ENCODE results near the gene PORCN. TPM values are rescaled to one million over a fixed set of nuclear protein-coding genes. Genes with fewer than 3 reads are reported as not detected.
A peak's percentile ranks its signal among the peaks of the same experiment; 100 is the strongest.

PORCN gene
- total RNA-seq, 1 donor, result 6.5 TPM

DNA sequence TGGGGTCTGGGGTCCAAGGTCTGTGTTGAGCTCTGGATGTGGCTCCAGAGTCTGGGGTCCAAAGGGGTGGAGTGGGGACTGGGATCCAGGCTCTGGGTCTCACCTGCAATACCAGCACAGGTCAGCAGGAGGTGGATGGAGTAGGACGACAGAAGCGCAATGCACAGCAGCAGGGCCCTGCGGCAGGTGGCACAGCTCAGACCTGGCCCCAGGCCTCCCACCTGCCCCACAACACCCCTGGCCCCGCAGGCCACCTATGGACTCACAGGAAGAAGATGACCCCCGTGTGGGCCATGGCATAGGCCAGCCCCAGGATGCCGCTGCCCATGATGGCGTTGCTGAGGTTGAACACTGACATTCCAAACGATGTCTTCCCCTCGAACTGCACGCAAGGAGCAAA, 42.1 kb upstream of the PORCN start:
- DNase-seq (ENCODE audit: low read depth), result no peak
- no peak overlapping the region for H3K4me3 ChIP-seq (ENCODE audit: low read depth, low read length)
- TF ChIP-seq, protein P1, sequence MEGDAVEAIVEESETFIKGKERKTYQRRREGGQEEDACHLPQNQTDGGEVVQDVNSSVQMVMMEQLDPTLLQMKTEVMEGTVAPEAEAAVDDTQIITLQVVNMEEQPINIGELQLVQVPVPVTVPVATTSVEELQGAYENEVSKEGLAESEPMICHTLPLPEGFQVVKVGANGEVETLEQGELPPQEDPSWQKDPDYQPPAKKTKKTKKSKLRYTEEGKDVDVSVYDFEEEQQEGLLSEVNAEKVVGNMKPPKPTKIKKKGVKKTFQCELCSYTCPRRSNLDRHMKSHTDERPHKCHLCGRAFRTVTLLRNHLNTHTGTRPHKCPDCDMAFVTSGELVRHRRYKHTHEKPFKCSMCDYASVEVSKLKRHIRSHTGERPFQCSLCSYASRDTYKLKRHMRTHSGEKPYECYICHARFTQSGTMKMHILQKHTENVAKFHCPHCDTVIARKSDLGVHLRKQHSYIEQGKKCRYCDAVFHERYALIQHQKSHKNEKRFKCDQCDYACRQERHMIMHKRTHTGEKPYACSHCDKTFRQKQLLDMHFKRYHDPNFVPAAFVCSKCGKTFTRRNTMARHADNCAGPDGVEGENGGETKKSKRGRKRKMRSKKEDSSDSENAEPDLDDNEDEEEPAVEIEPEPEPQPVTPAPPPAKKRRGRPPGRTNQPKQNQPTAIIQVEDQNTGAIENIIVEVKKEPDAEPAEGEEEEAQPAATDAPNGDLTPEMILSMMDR (IDR thresholded peaks at IDR 0.05; ENCODE audit: insufficient read depth, low read depth, low read length), result peak; percentile 17

DNA sequence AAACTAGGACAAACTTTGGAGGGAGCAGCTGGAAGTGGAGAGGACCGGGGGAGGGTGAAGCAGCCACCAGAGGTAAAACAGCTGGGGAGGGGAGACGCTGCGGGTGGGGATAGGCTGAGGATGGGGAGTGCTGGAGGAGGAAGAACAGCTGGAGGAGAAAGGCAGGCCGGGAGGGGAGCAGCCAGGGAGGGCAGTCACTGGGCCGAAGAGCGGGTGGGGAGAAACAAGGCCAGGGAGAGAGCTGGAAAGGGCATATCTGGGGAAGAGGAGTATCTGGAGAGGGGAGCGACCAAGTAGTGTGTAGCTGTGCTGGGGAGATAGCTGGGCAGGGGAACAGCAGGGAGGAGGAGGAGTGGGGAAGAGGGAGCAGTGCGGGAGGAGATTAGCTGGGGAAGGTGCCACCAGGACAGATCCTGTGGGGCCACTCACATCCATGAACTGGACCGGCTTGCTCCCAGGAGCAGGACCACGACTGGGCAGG, 41.5 kb upstream of the PORCN start:
- H3K4me3 ChIP-seq (ENCODE audit: low read depth, low read length), result no peak overlapping the region
- no peak for DNase-seq (ENCODE audit: low read depth)
- TF ChIP-seq, protein P1 (IDR thresholded peaks at IDR 0.05; ENCODE audit: insufficient read depth, low read depth, low read length), result no peak

DNA sequence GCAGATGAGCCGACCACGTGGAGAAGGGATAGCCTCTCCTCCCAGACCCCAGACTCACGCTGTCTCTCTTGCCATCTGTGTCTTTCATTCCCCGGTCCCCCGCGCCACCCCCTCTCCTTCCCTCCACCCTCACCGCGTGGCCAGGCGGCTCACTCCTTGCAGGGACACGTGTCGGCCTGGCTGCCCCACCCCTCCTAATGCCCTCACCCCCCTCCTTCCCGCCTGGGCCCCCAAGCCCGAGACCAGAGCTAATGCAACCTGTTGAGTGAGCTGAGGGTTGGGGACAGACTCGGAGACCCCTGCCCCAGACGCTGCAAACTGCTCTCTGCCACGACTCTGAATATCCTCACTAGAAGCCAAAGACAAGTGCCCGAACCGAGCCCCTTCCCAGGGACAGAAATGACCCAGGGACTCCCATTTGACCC, 40.5 kb upstream of the PORCN start:
- no peak for DNase-seq (ENCODE audit: low read depth)
- TF ChIP-seq, protein P1 (IDR thresholded peaks at IDR 0.05; ENCODE audit: insufficient read depth, low read depth, low read length), result no peak
- peak overlapping the region; percentile 30 for H3K4me3 ChIP-seq (ENCODE audit: low read depth, low read length)

DNA sequence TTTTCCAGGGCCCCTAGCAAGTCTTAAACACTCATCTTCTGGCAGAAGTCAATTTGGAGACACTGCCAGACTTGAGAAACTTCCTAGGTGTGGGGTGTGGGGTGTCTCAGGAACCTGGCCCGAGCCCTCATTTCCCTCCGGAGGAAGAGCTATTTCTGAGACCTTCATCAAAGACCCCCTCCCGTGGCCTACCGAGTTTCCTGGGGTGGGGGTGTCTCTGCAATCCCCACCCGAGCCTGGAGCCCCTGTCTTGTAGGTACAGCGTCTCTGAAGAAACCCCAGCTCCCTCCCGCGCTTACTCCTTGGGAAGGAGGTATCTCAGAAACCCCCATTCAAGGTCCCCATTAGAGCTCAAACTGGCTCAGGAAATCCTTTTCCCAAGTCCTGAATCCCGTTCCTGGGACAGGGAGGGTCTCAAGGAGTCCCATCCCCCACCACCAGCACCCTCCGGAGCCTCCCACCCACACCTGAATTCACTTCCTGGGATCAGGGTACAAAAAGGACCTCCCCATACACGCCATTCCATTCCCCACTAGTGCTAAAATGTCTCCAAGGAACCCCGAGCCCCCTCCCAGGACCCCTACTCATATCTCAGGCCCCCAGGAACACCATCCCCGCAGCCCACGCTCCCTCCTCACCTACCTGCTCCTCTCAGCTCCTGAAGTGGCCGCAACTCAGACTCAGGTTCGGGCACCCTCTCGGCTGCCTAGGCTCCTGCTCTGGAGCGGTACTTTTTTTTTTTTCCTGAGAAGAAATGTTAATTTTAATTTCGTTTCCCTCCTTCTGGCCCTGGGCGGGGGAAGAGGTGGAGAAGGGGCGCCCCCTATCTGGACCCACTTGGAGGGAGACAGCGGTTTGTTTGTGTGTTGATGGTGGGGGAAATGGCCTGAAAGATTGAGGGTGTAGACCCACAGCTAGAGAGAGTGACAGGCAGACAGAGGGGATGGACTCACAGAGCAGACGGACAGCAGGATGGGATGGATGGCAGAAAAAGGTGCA, 39.8 kb upstream of the PORCN start:
- peak overlapping the region; percentile 9 for H3K4me3 ChIP-seq (ENCODE audit: low read depth, low read length)
- no peak for DNase-seq (ENCODE audit: low read depth)
- TF ChIP-seq, protein P1 (IDR thresholded peaks at IDR 0.05; ENCODE audit: insufficient read depth, low read depth, low read length), result no peak

DNA sequence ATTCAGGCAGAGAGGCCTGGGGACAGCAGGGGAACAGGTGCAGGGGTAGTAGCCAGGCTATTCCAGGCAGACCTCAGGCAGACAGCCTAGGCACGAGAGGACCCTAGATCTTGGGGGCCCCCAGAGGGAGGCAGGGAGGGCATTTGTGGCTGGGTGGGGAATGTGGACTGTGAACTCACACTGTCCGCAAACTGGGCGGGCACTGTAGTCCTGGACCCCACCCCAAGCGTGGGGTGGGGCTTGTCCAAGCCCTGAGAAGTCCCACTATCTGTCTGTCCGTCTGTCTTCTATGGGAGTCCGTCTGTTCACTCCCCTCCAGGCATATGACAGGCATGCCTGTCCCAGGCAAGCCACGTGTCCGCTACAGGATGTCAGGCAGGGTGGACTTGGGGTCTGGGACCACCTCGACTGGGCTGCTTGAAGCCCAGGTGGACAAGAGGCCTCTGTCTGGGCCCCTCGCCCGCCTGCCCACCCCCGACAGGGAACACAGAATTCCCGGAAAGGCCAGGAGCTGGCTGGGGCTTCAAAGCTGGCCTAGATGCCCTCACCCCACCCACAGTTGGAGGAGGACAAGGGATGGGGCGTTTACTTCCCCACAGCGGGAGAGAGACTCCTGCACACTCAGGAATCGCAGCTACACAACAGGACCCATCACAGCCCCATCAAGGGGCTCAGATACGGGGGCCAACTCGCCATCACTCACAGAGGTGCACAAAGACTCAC, 38.5 kb upstream of the PORCN start, which contains the start of gene SLC38A5:
SLC38A5 (minus strand) TSS at position 151 of the 723 bp plus-strand sequence. CDS start 2,336 bp downstream, outside the sequence.
- H3K4me3 ChIP-seq (ENCODE audit: low read depth, low read length), result no peak within 1 kb of the TSS
- no peak for DNase-seq (ENCODE audit: low read depth)
- TF ChIP-seq, protein P1 (IDR thresholded peaks at IDR 0.05; ENCODE audit: insufficient read depth, low read depth, low read length), result no peak

DNA sequence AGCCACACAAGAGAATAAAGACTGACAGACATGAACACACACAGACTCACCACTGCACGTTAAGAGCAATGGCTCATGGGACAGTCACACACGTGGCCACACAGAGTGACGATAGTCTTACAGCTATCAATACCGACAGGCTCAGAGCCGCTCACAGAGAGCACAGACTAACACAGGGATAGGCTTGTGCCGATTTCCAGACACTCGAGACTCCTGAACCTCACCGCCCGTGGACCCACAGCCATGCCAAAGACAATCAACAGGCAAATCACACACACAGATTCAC, 38.0 kb upstream of the PORCN start:
- TF ChIP-seq, protein P1 (IDR thresholded peaks at IDR 0.05; ENCODE audit: insufficient read depth, low read depth, low read length), result no peak
- no peak overlapping the region for H3K4me3 ChIP-seq (ENCODE audit: low read depth, low read length)
- no peak for DNase-seq (ENCODE audit: low read depth)
